ENCODE data around the gene EXOC6B.

Gene EXOC6B

GRCh38 chr2:72828840-72829507 is 3.1 kb upstream of the EXOC6B start:
- no peak for DNase-seq

DNA sequence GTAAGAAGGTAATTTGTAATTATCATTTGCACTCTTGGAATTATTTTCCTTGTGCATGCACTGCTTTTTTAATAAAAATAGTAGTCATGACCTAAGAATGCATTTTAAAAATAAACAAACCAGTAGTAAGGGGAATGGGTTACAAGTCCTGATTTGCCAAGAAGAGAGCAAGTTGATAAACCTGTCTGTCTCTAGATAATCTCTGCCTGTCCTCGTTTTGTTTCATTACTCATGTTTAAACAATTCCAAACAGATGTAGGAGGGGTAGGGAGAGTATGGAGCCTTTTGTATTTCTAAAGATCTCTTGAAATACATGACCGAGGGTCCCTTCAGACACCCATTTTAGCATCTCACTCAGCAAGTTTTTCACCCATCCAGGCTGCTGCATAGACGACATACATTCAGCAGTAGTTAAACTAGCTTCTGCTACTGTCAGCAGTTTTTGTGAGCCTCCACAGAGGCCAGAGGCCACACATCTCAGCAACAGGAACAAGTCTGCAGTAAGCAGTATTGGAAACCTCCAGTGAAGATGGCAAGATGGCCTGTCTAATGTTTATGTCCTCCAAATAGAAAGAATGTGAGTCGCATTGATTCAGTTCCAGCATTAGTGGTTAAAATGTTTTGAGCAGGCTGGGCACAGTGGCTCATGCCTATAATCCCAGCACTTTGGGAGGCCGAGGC is 2.3 kb upstream of the EXOC6B start:
- no peak for DNase-seq

DNA sequence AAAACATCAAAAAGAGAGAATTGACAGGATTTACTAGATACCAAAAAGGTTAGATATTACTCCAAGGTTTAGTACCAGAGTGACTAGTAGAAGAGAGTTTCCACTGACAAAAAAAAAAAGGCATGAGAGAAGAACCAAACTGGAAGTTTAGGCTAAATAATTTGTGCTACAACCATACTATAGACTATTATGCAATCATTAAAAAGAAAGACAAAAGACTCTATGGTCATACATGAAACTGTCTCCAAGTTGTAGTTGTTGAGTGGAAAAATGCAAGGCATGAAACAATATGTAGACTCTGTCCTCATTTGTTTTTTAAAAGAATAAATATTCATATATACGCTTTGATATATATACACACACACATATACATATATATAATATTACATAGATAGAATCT is 1.7 kb upstream of the EXOC6B start:
- DNase-seq, result no peak

DNA sequence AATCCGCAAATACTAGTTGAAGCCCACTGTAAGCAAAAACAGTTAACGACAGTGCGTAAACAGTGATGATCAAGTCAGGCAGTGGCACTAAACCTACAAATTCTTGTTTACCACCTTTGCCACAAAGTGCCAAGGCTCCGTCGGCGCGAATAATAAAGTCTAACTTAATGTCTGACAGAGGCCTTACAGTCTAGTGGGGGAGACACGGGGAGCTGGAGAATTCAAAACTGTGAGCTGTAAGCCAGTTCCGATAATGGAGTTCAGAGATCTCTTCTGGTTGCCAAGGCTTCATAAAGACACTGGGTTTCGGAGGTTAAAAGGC is 284 bp upstream of the EXOC6B start:
- DNase-seq, result no peak

DNA sequence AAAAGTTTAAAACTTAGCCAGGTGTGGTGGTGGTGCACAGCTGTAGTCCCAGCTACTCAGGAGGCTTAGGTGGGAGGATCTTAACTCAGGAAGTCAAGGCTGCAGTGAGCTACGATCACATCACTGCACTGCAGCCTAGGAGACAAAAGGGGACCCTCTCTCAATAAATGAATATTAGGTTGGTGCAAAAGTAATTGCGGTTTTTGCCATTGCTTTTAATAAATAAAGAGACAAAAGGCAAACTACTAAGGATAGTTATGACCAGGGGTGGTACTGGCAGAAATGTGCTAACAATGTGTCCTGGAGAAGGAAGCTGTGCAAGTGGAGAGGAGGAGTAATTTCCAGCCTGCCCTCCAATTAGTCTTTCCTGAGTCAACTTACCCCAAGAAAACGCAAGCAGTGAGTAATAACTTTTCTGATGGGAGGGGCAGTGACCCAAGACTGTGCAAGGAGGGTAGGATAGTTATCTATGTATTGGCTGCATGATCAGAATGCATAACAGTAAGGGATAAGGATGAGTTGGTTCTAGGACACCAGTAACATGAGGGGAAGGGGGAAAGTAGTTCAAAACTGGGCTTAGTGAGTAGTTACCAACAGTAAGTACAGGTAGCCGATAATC is 1.5 kb downstream of the EXOC6B start:
- DNase-seq, result no peak

- DNase-seq, result no peak
Observed at GRCh38 chr2:72822794-72823193, 3.0 kb downstream of the EXOC6B start.

- DNase-seq, result no peak
Observed at GRCh38 chr2:72821983-72822382, 3.9 kb downstream of the EXOC6B start.

DNA sequence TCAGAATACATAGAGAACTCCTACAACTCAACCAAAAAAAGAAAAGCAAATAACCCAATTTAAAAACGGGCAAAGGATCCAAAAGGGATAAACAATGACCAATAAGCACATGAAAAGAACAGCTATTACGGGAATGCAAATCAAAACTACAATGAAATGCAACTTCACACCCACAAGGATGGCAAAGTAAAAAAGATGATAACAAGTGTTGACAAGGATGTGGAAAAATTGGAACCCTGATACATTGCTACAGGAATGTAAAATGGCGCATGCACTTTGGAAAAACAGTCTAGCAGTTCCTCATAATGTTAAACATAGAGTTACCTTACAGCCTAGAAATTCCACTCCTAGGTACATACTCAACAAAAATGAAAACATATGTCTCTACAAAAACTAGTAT is 4.7 kb downstream of the EXOC6B start:
- DNase-seq, result no peak

DNA sequence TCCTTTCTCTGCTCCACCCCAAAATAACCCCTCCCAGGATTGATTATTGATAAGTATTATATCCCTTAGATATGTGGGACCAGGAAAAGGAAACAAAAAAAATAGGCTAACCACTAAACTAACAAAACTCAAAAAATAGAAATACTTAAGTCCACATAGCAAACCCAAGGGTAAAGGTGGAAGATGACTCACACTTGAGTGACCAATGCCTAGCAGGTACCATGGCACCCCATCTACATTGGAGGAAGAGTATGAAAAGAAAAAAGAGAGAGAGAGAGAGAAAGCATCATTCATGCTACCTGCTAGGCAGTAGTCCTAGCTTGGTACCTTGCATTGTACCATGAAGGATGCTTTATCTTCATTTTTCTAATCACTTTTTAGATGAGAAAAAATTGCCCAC is 6.3 kb downstream of the EXOC6B start:
- no peak for DNase-seq

GRCh38 chr2:72815655-72816278 is 10.1 kb downstream of the EXOC6B start:
- DNase-seq, result no peak

DNA sequence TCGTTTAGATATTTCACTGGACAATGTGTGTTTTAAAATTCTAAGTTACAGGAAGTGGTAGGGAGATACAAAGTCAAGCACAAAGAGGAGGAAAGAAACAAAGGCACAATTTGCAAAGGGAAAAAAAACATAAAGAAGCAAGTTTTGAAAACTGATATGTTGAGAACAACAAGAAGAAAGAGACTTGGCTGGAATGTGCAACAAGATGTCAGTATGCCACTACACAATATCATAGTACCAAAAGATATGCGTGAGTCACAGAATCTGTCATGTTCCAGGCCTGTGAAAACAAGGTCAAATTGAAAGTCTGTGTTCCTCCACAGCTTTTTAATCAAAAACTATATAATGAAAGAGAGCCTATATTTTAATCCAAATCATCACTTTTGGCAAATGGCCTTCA is 12.0 kb downstream of the EXOC6B start:
- no peak for DNase-seq

DNA sequence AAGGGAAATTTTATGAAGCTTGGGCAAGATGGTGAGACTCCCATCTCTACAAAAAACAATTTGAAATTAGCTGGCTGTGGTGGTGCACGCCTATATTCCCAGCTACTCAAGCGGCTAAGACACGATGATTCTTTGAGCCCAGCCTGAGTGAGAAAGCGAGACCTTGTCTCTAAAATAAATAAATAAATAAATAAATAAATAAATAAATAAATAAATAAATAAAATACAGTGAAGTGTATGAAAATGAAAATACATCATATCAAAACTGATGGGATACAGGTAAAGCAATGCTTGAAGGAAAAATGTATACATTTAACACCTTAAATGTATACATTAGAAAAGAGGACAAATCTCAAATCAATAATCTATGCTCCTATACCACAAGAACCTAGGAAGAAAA is 15.7 kb downstream of the EXOC6B start:
- no peak for DNase-seq

DNA sequence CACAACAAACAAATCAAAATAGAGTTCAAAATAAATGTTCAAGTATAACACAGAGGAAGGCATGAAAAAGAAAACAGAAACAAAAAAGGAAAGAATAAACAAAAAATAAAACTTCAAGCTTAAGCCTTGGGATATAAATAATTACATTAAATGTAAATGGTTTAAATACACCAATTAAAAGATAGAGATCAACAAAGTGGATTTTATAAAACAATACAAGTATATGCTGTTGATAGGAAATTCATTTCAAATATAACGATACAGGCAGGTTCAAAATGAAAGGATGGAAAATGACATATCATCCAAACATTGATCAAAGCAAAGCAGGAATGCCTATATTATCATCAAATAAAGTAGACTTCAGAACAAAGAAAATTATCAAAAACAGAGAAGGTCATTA is 16.7 kb downstream of the EXOC6B start:
- no peak for DNase-seq

- no peak for DNase-seq
Observed at GRCh38 chr2:72806280-72806945, 19.4 kb downstream of the EXOC6B start.

- no peak for DNase-seq
Observed at GRCh38 chr2:72803626-72804320, 22.1 kb downstream of the EXOC6B start.

DNA sequence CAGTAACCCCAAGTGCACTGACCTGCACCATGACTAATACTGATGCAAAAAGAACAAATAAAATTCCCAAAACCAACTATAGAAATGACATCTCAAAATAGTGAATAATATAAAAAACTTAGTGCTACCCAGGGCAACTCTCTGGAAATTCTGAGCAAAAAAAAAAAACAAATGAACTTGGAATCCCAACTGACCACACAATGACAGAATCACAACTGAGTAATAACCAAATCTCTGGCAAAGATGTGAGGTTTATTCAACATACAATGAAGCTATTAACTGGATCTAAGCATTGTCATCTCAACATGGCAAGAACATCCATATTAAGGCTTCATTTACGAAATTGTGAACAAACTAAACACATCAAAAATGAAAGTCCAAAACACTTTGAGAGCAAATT is 22.7 kb downstream of the EXOC6B start:
- DNase-seq, result no peak

DNA sequence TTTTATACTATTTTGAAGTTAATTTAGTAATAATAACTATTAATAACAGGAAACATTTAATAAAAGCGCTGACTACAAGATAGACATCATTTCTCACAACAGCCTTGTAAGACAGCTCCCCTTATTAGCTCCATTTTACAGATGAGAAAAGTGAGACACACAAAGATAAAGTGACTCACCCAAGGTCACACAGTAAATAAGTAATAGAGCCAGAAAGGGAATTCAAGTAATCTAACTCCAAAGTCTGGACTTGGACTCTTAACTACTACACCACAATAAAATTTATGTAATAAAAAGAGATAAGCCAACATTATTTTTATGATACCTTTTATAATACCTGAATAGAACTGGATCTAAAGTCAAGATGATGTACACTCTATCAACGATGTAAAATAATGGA is 25.3 kb downstream of the EXOC6B start:
- DNase-seq, result no peak

- DNase-seq, result no peak
Observed at GRCh38 chr2:72797740-72798139, 28.1 kb downstream of the EXOC6B start.

DNA sequence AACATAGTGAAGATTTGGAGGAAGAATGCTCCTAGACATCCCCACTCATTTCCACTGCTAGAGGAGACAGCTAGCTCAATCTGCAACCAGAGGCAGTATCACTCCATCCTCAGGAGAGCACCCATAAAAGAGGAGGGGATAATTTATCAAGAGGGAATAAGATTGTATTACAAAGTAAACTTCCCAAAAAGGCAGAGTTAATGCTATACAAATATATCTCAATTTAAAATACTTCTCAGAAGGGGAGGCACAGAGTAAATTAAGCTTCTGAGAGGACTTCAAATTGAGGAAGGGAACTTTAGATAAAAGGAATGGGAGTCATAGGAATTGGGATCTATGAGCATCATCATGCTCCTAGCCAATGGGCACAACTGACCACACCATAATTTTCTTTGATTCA is 29.1 kb downstream of the EXOC6B start:
- no peak for DNase-seq

- DNase-seq, result no peak
Observed at GRCh38 chr2:72794572-72794971, 31.3 kb downstream of the EXOC6B start.

DNA sequence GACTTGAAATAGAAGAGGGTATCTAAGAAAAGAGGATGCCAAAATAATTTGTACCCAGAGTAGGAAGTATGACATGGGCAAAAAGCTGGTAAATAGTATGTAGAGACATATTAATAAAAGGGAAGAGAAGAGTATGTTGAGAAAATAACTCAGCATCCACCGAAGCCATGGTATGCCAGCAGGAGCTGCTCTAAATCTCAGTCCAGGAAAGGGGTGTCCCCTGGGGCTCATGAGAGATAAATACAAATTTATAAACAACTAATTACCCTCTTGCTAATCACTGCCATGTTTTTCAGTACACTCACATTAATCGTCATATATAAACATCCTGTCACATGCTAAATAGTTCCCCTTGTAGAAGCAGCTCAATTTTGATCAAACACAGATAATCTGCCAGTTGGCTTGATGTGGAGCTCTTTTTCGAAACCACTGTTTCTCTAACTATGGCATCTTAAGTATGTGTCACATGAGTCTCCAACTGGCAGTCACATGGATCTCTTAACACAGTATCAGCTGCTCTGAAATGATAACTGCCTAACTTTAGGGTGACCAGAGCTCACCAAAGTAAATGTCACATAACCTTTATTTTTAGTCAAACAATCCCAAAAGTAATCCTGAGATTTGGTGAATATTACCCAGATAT is 31.9 kb downstream of the EXOC6B start:
- no peak for DNase-seq

GRCh38 chr2:72789241-72789640 is 36.6 kb downstream of the EXOC6B start:
- DNase-seq, result no peak

- DNase-seq, result no peak
Observed at GRCh38 chr2:72788756-72789155, 37.1 kb downstream of the EXOC6B start.

Data from CD4-positive, alpha-beta T cell treated with Interleukin-12 subunit alpha and Interleukin-12 subunit beta, for 1 hour (primary cell).